Amygdala (tissue), 56 donors: ENCODE results near the gene FOXJ2.
"Not testable (repeated sequence)": the region's sequence is repeated elsewhere in the genome, so short reads cannot be mapped to it uniquely, and the experiment has no call there.

ENCODE experiments used
- DNase-seq, 56 donors: peaks; one replicate each; lab custom pipeline; 2025; lab: John Stamatoyannopoulos, UW

Gene FOXJ2

DNA sequence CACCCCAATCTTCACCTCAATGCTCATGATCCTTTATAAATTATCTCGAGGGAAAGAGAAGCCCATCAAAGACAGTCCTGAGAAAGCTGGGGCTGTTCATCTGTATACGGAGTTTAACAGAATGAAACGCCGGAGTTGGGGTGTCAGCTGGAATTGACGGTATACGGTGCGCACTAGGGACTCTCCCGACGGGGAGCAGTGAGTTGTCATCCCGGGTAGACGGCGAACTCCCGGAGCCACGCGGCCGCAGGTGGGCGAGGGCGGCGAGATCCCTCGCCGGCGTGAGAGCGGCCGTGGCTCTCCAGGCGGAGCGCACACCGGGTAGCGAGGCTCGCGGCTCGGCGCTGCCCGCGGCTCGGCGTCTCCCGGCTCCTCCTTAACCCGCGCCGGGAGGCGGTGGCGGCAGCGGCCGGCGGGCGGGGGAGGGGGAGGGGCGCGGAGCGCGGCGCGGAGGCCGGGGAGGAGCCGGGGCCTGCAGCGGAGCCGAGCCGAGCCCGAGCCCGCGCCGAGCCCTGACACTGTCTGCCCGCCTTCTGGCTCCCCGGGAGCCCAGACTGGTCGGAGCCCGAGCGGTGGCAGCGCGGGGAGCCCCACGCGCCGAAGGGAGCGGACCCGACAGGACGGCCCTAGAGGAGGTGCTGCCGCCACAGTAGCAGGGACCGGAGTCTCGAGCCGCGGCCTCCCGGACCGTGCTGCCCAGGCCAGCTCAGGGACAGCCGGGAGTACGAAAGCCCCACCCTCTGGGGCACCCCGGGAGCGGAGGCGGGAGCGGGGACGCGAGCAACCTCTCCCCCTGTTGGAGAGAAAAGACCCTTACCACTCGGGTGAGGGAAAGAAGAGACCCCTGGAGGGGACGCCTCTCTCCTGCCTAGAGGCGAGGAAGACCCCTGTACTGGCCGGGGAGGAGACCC lies at the start of gene FOXJ2:
FOXJ2 (plus strand) TSS at position 475 of the 911 bp plus-strand sequence. CDS start 7,117 bp downstream, outside the sequence.
- peak in 51 of 56 donors; percentile 22 to 85 (median 65) for DNase-seq

GRCh38 chr12:7983019-7983418 lies 49.5 kb upstream of the FOXJ2 start:
- DNase-seq = not testable (repeated sequence)

DNA sequence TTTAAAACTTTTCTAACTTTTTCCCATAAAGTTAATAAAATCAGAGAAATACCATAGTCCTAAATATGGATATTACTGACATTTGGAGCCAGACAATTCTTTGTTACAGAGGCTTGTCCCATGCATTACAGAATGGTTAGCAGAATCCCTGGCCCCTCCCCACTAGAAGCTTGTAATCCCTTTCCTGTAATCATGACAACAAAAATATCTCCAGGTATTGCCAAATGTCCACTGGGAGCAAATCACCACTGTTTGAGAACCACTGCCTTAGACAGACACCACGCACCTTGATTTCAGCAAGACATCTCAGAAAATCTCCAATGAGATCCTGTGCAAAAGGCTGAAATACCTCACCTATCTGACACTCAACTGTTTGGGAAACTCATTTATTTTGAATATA lies 49.1 kb upstream of the FOXJ2 start:
- not testable (repeated sequence) for DNase-seq

DNA sequence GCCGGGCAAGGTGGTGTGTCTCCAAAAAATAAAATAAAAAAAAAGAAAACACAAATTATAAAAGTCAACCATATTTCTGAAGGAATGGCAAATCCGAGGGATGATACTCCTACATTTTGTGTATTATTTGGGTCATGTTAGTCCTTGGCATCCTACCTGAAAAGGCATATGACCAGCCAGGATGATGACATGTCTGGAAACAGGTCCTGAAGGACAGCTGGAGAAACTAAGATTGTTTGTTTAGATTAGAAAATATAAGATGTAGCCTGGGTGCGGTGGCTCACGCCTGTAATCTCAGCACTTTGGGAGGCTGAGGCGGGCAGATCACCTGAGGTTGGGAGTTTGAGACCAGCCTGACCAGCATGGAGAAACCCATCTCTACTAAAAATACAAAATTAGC lies 47.6 kb upstream of the FOXJ2 start:
- no peak for DNase-seq

- DNase-seq = no peak
Observed at GRCh38 chr12:7985802-7986418, 46.6 kb upstream of the FOXJ2 start.

DNA sequence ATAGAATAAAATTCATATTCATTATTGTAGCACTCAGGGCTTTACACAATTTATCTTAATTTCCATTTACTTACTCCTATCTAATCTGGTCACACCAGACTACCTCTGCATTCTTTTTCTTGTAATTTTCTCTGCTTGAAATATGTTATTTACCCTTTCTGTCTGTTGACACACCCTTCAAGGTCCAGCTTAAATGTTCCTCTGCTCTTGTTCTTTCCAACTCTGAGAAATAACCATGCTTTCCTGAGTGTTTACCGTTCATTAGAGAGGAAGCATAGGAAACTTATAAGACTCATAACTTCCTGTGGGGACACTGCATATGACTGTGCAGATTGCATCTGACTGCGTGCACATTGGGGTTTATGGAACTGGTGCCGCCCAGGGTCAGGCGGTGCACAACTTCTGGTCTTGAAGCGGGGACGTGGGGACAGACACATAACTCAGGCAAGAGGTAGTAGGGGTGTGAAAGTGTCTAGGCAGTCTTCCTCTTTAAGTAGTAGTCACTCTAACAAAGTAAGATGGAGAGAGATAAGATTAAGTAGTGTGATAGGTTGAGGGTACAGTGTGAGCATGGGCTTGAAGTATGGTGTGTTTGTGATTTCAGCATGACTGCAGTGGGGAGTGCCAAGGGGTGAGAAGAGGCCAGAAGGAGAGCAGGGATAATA lies 42.6 kb upstream of the FOXJ2 start:
- DNase-seq = no peak

GRCh38 chr12:7991535-7991934 lies 41.0 kb upstream of the FOXJ2 start:
- no peak for DNase-seq

GRCh38 chr12:7994731-7995205 lies 37.7 kb upstream of the FOXJ2 start:
- peak in 1 of 56 donors; percentile 30 for DNase-seq

- DNase-seq = peak in 55 of 56 donors; percentile 1 to 88 (median 69)
Observed at GRCh38 chr12:7995266-7995963, 37.1 kb upstream of the FOXJ2 start.

GRCh38 chr12:8000827-8001226 lies 31.7 kb upstream of the FOXJ2 start:
- DNase-seq = not testable (repeated sequence)

GRCh38 chr12:8001496-8001895 lies 31.0 kb upstream of the FOXJ2 start:
- not testable (repeated sequence) for DNase-seq

- not testable (repeated sequence) for DNase-seq
Observed at GRCh38 chr12:8004897-8005296, 27.6 kb upstream of the FOXJ2 start.

- no peak for DNase-seq
Observed at GRCh38 chr12:8011331-8011730, 21.2 kb upstream of the FOXJ2 start.

DNA sequence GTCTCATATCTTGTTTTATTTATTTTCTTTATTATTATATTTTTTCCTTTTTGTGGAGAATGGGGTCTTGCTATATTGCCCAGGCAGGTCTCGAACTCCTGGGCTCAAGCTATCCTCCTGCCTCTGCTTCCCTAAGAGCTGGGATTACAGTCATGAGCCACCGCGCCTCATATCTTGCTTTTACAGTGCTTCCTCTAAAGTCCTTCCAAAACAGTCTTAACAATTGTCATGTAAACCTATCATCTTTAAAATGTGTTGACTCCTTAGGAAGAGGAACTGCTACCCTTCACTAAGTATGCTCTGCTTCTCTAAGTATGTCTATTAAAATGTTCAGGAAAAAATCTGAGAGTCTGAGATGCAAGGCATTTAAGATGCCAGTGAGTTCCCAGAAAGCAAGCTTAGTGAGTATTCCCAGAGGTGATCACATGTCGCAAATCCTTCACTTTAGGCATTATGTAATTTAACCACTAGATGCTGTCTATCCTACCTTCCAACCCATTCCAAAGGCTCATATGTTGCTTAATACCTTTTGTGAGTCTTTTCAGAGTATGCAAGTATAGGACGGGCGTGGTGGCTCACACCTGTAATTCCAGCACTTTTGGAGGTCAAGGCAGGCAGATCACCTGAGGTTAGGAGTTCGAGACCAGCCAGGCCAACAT lies 19.7 kb upstream of the FOXJ2 start:
- no peak for DNase-seq

DNA sequence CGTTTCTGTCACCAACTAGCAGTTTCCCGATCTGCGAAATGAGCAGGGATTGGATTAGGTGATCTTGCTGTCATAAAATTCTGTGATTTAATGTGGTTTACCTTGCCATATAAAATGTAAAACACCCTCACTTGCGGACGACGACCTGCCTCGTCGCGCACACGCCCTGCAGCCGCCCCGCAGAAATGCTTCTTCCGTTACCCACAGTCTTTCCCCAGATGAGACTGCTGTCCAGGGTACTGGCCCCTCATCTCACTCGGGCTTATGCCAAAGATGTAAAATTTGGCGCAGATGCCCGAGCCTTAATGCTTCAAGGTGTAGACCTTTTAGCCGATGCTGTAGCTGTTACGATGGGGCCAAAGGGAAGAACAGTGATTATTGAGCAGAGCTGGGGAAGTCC lies 17.7 kb upstream of the FOXJ2 start:
- DNase-seq = no peak

- DNase-seq = not testable (repeated sequence)
Observed at GRCh38 chr12:8018213-8018612, 14.3 kb upstream of the FOXJ2 start.

DNA sequence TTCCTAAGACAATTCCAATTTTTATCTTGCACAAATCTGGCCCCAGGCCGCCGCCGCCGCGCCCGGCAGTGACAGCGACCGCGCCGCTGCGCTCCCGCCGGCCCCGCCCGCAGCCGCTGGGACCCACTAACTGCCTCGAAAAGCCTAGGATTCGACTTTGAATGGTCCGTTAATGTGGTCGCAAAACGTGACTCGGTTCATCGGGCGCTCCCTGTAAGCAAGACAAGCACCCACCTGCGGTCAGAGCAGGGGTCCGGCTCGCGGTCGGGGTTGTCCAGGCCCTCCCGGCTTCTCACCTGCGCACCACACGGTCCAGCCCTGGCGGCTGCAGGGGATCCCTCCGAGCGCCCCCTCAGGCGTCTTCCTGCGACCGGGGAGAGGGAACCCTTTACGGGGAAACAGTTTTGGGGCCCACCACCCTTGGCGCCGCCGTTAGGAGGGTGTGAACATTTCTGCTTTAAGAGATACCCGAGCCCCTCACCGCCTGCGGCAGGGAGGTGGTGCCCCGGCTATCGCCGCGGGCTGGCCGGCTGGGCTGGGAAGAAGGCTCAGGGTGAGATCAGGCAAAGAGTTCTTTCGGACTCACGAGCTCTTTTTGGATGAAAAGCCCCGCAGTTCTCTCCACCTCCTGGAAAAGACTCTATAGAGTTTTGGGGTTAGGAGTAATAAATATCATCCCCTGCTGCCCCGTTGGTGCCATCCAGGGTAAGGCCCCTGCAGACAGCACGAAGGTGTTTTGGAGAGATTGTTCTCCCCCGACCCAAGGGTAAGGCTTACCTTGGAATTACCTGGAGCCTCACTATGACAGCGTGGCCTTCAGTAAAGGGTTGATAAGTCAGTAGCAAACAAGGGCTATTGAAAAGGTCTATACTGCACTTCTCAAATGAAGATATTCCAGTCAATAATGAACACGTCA lies 13.6 kb upstream of the FOXJ2 start:
- peak in 10 of 56 donors; percentile 13 to 47 (median 22) for DNase-seq

- peak in 55 of 56 donors; percentile 67 to 99 (median 94) for DNase-seq
Observed at GRCh38 chr12:8026291-8026900, 6.1 kb upstream of the FOXJ2 start.
